SK-N-SH (cell line): Measurements from ENCODE around the gene PECR. TPM values are rescaled to one million over a fixed set of nuclear protein-coding genes. Genes with fewer than 3 reads are reported as not detected.

Source experiments
- CTCF ChIA-PET: fragments of 300-600, 350-600 bp; formaldehyde crosslinking; extraction: SDS; loops from one replicate; lab custom pipeline; 2021; lab: Yijun Ruan, JAX
- POLR2A ChIA-PET: fragments of 350-600 bp; sonication (Branson Sonifier 250); formaldehyde crosslinking; extraction: SDS; loops from one replicate; lab custom pipeline; 2020; ENCODE audit warnings: antibody characterized with exemption, inconsistent platforms; lab: Yijun Ruan, JAX
- DNase-seq: peaks from one replicate; pipeline ENCODE4 v3.0.0; 2012
- H2AFZ ChIP-seq: fragments of 200-600 bp; sonication (generic); 2 replicates; pipeline ENCODE4 v1.8.1; 2016; ENCODE audit warnings: antibody characterized with exemption, mild to moderate bottlenecking, low read depth
- H3F3A ChIP-seq: fragments of 200-600 bp; sonication (generic); replicated peaks from 2 replicates; pipeline ENCODE3; 2016; ENCODE audit warnings: antibody characterized with exemption, mild to moderate bottlenecking; ENCODE audit not compliant: insufficient read depth
- H3K27ac ChIP-seq, 2 experiments: fragments of 200-500 bp in 1 of 2; fragments of 200-600 bp in 1 of 2; sonication (Bioruptor generic) in 1 of 2; sonication (generic), shearing (Covaris generic) in 1 of 2; 2 replicates each; pipeline versions ENCODE4 v1.5.1 to v1.6.1; 2014 to 2016; ENCODE audit warnings: low read depth in 2 of 2, inconsistent platforms in 1 of 2, low read length in 1 of 2, mild to moderate bottlenecking in 1 of 2, mixed read lengths in 1 of 2
- H3K27me3 ChIP-seq: fragments of 200-600 bp; sonication (generic), shearing (Covaris generic); 2 replicates; pipeline ENCODE4 v1.6.1; 2016; ENCODE audit warnings: mixed run types; ENCODE audit not compliant: insufficient read depth
- H3K36me3 ChIP-seq, 2 experiments: fragments of 200-500 bp in 1 of 2; fragments of 200-600 bp in 1 of 2; sonication (Bioruptor generic) in 1 of 2; sonication (generic) in 1 of 2; replicated peaks in 1 of 2; 2 replicates each; pipeline versions ENCODE3 to v1.5.1; 2014 to 2016; ENCODE audit warnings: low read length in 1 of 2, mild to moderate bottlenecking in 1 of 2; ENCODE audit not compliant: insufficient read depth in 2 of 2, control insufficient read depth in 1 of 2
- H3K4me1 ChIP-seq, 2 experiments: fragments of 200-500 bp in 1 of 2; fragments of 200-600 bp in 1 of 2; sonication (Bioruptor generic) in 1 of 2; sonication (generic), shearing (Covaris generic) in 1 of 2; 2 replicates each; pipeline versions ENCODE4 v1.5.1 to v1.6.1; 2014 to 2016; ENCODE audit warnings: low read depth in 1 of 2, low read length in 1 of 2, mixed run types in 1 of 2; ENCODE audit not compliant: insufficient read depth in 2 of 2, control insufficient read depth in 1 of 2
- H3K4me2 ChIP-seq: fragments of 200-600 bp; sonication (generic), shearing (Covaris generic); 2 replicates; pipeline ENCODE4 v1.6.1; 2017; ENCODE audit warnings: mixed run types
- H3K4me3 ChIP-seq, 2 experiments: fragments of 200-500 bp in 1 of 2; fragments of 200-600 bp in 1 of 2; sonication (Bioruptor generic) in 1 of 2; sonication (generic), shearing (Covaris generic) in 1 of 2; 2 replicates each; pipeline versions ENCODE4 v1.5.1 to v1.8.1; 2014 to 2016; ENCODE audit warnings: low read depth in 2 of 2, inconsistent platforms in 1 of 2, low read length in 1 of 2, mild to moderate bottlenecking in 1 of 2, mixed read lengths in 1 of 2, moderate library complexity in 1 of 2
- H3K79me2 ChIP-seq: fragments of 200-600 bp; sonication (generic); 2 replicates; pipeline ENCODE4 v1.8.1; 2017; ENCODE audit warnings: mild to moderate bottlenecking; ENCODE audit not compliant: insufficient read depth
- H3K9ac ChIP-seq: fragments of 200-600 bp; sonication (generic); 2 replicates; pipeline ENCODE4 v1.6.1; 2017; ENCODE audit warnings: mixed run types
- H3K9me2 ChIP-seq: fragments of 200-600 bp; sonication (generic); 2 replicates; pipeline ENCODE4 v1.6.1; 2017; ENCODE audit warnings: mixed run types
- H3K9me3 ChIP-seq: fragments of 200-600 bp; sonication (generic); 2 replicates; pipeline ENCODE4 v1.6.1; 2017; ENCODE audit warnings: mixed run types, mild to moderate bottlenecking, moderate library complexity
- H4K20me1 ChIP-seq: fragments of 200-600 bp; sonication (generic); 2 replicates; pipeline ENCODE4 v1.6.1; 2017; ENCODE audit warnings: mild to moderate bottlenecking, mixed run types; ENCODE audit not compliant: insufficient read depth
- CHD2 ChIP-seq: fragments of 150-350 bp; IDR thresholded peaks from 2 replicates; pipeline ENCODE4 v1.6.1; 2018; ENCODE audit warnings: low read length; ENCODE audit not compliant: partially characterized antibody
- CTCF ChIP-seq: fragments of 200-600 bp; sonication (generic); IDR thresholded peaks from 2 replicates; pipeline ENCODE4 v1.6.1; 2017; ENCODE audit warnings: antibody characterized with exemption, mild to moderate bottlenecking, moderate library complexity
- FOSL2 ChIP-seq: IDR thresholded peaks from 2 replicates; pipeline ENCODE4 v1.4.0; 2012; ENCODE audit warnings: low read depth, mild to moderate bottlenecking, moderate library complexity, borderline replicate concordance
- FOXJ3 ChIP-seq: sonication (generic); formaldehyde crosslinking; IDR thresholded peaks from 2 replicates; pipeline ENCODE4 v1.5.1; 2020; ENCODE audit warnings: mild to moderate bottlenecking, missing genetic modification reagents
- GABPA ChIP-seq: IDR thresholded peaks from 2 replicates; pipeline ENCODE4 v1.4.0; 2012; ENCODE audit warnings: low read depth, mild to moderate bottlenecking
- GATA2 ChIP-seq: sonication (generic); formaldehyde crosslinking; IDR thresholded peaks from 2 replicates; pipeline ENCODE4 v1.5.0; 2020; ENCODE audit warnings: mild to moderate bottlenecking, missing genetic modification reagents
- JUND ChIP-seq: IDR thresholded peaks from 2 replicates; pipeline ENCODE4 v1.4.0; 2012
- MAX ChIP-seq: IDR thresholded peaks from 2 replicates; pipeline ENCODE4 v1.4.0; 2012; ENCODE audit warnings: low read depth
- MXI1 ChIP-seq: IDR thresholded peaks from 2 replicates; pipeline ENCODE4 v1.6.1; 2012; ENCODE audit warnings: mild to moderate bottlenecking, low read depth, low read length, improper control_type of control experiment
- NFIC ChIP-seq: IDR thresholded peaks from 2 replicates; pipeline ENCODE4 v1.4.0; 2012; ENCODE audit warnings: borderline replicate concordance
- NRF1 ChIP-seq: IDR thresholded peaks from 2 replicates; pipeline ENCODE4 v1.6.1; 2012; ENCODE audit warnings: low read depth, mild to moderate bottlenecking, low read length
- PBX3 ChIP-seq: IDR thresholded peaks from 2 replicates; pipeline ENCODE4; 2012
- POLR2AphosphoS5 ChIP-seq: IDR thresholded peaks from 2 replicates; pipeline ENCODE4 v1.6.1; 2012; ENCODE audit warnings: low read depth, low read length
- RAD21 ChIP-seq: IDR thresholded peaks from 2 replicates; pipeline ENCODE4 v1.6.1; 2012; ENCODE audit warnings: mild to moderate bottlenecking, low read length
- RCOR1 ChIP-seq: fragments of 150-350 bp; IDR thresholded peaks from 2 replicates; pipeline ENCODE4 v1.6.1; 2017; ENCODE audit warnings: antibody characterized with exemption, low read length
- REST ChIP-seq: IDR thresholded peaks from 2 replicates; pipeline ENCODE4 v1.6.1; 2012; ENCODE audit warnings: mild to moderate bottlenecking, low read depth, low read length, moderate library complexity
- RXRA ChIP-seq: IDR thresholded peaks from 2 replicates; pipeline ENCODE4 v1.4.0; 2012; ENCODE audit warnings: low read depth, mild to moderate bottlenecking, borderline replicate concordance
- TCF12 ChIP-seq: IDR thresholded peaks from 2 replicates; pipeline ENCODE4 v1.4.0; 2012
- YY1 ChIP-seq: IDR thresholded peaks from 2 replicates; pipeline ENCODE4 v1.4.0; 2012; ENCODE audit warnings: low read depth, mild to moderate bottlenecking
- WGBS: methylation state at CpG from one replicate; pipeline ENCODE4 v1.1.6; 2017; ENCODE audit warnings: low lambda C conversion rate; 5-methylcytosine and 5-hydroxymethylcytosine counted together
- polyA plus RNA-seq, 3 experiments: library from polyadenylated mRNA; depleted of rRNA; stranded (reverse); fragments of >200 nt; gene quantifications; 2 replicates each; pipeline ENCODE4 v1.2.3, GENCODE V29; 2012

PECR gene
- polyA plus RNA-seq, 1 of the 3 experiments (the other 2 are of a cell fraction): 18.6 TPM

GRCh38 chr2:216113572-216113971 is 32.0 kb upstream of the PECR start:
- Histone ChIP-seq H4K20me1 (peaks cover 11% of the 10 kb centered on the region), H3K9me2 (no peaks in the 10 kb centered on the region), H3K4me3 (no peak overlapping the region), H3K9ac (no peak overlapping the region), H3K27ac (peak overlapping the region; percentile 20 to 34), H2AFZ (no peak overlapping the region), H3K9me3 (no peaks in the 10 kb centered on the region), H3K79me2 (peaks cover 86% of the 10 kb centered on the region), H3K4me1 (peaks cover 36 to 50% of the 10 kb centered on the region in 2 experiments), H3K36me3 (peaks cover 72 to 74% of the 10 kb centered on the region in 2 experiments), H3K4me2 (no peak overlapping the region), H3F3A (peaks cover 23% of the 10 kb centered on the region), H3K27me3 (no peaks in the 10 kb centered on the region)
- no peak for TF ChIP-seq RCOR1
- TF ChIP-seq JUND: no peak
- no peak for TF ChIP-seq TCF12
- TF ChIP-seq RAD21: no peak
- no peak for TF ChIP-seq YY1
- no peak for TF ChIP-seq CTCF
- TF ChIP-seq PBX3: no peak
- no peak for TF ChIP-seq CHD2
- no peak for TF ChIP-seq RXRA
- no peak for TF ChIP-seq MXI1
- TF ChIP-seq GABPA: no peak
- TF ChIP-seq FOXJ3 (CRISPR knock-in tag): no peak
- TF ChIP-seq NRF1: no peak
- no peak for TF ChIP-seq NFIC
- no peak for DNase-seq
- WGBS: 69% methylated on average over 3 of the region's 3 CpGs
- ChIA-PET CTCF (interaction anchor here (1.1 to 1.4 kb wide), 3 partner anchors 29 to 90 kb away, joined by 3 to 7 read pairs (median 5); no protein-coding TSS in a partner anchor), POLR2A (interaction anchor here (1.6 kb wide), 1 partner anchor 32 kb away, joined by 7 read pairs; the partner anchor contains the start of genes PECR and TMEM169)

- no peak for DNase-seq
- ChIA-PET CTCF (no interaction called here), POLR2A (no interaction called here)
- H3K36me3 ChIP-seq: peaks cover 65 to 68% of the 10 kb centered on the region in 2 experiments
- TF ChIP-seq MAX (no peak), POLR2AphosphoS5 (no peak), NRF1 (no peak), FOSL2 (no peak), REST (no peak), GATA2 (no peak)
- no peaks in the 10 kb centered on the region for H3K9me3 ChIP-seq
- peak overlapping the region; percentile 20 to 34; a peak in 3 of 4 replicates for H3K27ac ChIP-seq
- no peaks in the 10 kb centered on the region for H3K27me3 ChIP-seq
- peaks cover 11% of the 10 kb centered on the region for H4K20me1 ChIP-seq
- peaks cover 80% of the 10 kb centered on the region for H3K79me2 ChIP-seq
- 81% methylated on average over 4 of the region's 4 CpGs for WGBS
- no peak overlapping the region; the same call in 1 of the 2 replicates for H3K4me2 ChIP-seq
- H3K9ac ChIP-seq: no peak overlapping the region
- no peak overlapping the region for H2AFZ ChIP-seq
- no peaks in the 10 kb centered on the region for H3K9me2 ChIP-seq
- peaks cover 23% of the 10 kb centered on the region for H3F3A ChIP-seq
- H3K4me3 ChIP-seq: no peak overlapping the region
- peaks cover 30 to 51% of the 10 kb centered on the region in 2 experiments for H3K4me1 ChIP-seq
Observed at GRCh38 chr2:216112926-216113325, 31.3 kb upstream of the PECR start.
